Fibroblast of peridontal ligament (primary cell): Measurements from ENCODE around the gene CDK5R1.
A peak's percentile ranks its signal among the peaks of the same experiment; 100 is the strongest.

Experiments used
- DNase-seq: peaks from one replicate; pipeline ENCODE4 v3.0.0-alpha.2; 2010; ENCODE audit errors: extremely low read depth

Gene CDK5R1

GRCh38 chr17:32471652-32472051 is 15.1 kb upstream of the CDK5R1 start:
- DNase-seq = no peak

GRCh38 chr17:32475258-32475657 is 11.5 kb upstream of the CDK5R1 start:
- no peak for DNase-seq

GRCh38 chr17:32477220-32477619 is 9.6 kb upstream of the CDK5R1 start:
- DNase-seq = no peak

- no peak for DNase-seq
These were observed 7.6 kb upstream of the CDK5R1 start for GRCh38 chr17:32479074-32479617.

- no peak for DNase-seq
These were observed 5.6 kb upstream of the CDK5R1 start for GRCh38 chr17:32481193-32481592.

- DNase-seq = no peak
These were observed 4.0 kb upstream of the CDK5R1 start for GRCh38 chr17:32482568-32483320.

GRCh38 chr17:32483451-32484019 is 3.3 kb upstream of the CDK5R1 start:
- peak; percentile 82 for DNase-seq

- DNase-seq = no peak
These were observed 2.7 kb upstream of the CDK5R1 start for GRCh38 chr17:32484041-32484461.

- DNase-seq = no peak
These were observed 2.2 kb upstream of the CDK5R1 start for GRCh38 chr17:32484628-32485027.

- DNase-seq = peak; percentile 8
These were observed 1.3 kb upstream of the CDK5R1 start for GRCh38 chr17:32485261-32486110.

- peak; percentile 48 for DNase-seq
These were observed 587 bp upstream of the CDK5R1 start for GRCh38 chr17:32486111-32486700.

GRCh38 chr17:32487473-32488176 is 832 bp downstream of the CDK5R1 start:
- DNase-seq = peak; percentile 8

GRCh38 chr17:32488177-32488542 is 1.4 kb downstream of the CDK5R1 start:
- DNase-seq = no peak

GRCh38 chr17:32488604-32489180 is 1.9 kb downstream of the CDK5R1 start:
- DNase-seq = no peak

GRCh38 chr17:32489320-32490100 is 2.7 kb downstream of the CDK5R1 start:
- DNase-seq = no peak

GRCh38 chr17:32490101-32490482 is 3.3 kb downstream of the CDK5R1 start:
- no peak for DNase-seq

GRCh38 chr17:32491371-32492263 is 4.8 kb downstream of the CDK5R1 start:
- DNase-seq = no peak

- DNase-seq = no peak
These were observed 5.4 kb downstream of the CDK5R1 start for GRCh38 chr17:32492264-32492589.

GRCh38 chr17:32492648-32493289 is 6.0 kb downstream of the CDK5R1 start:
- no peak for DNase-seq
